Stimulated activated CD4-positive, alpha-beta T cell treated with anti-CD3 and anti-CD28 coated beads, Interleukin-4, amount 100 ng/mL, for 4 hours (primary cell): Measurements from ENCODE around the gene HTT.

Experiments used
- DNase-seq, 2 experiments: peaks; one replicate each; pipeline ENCODE4 v3.0.0-alpha.2; 2020

Gene HTT

DNA sequence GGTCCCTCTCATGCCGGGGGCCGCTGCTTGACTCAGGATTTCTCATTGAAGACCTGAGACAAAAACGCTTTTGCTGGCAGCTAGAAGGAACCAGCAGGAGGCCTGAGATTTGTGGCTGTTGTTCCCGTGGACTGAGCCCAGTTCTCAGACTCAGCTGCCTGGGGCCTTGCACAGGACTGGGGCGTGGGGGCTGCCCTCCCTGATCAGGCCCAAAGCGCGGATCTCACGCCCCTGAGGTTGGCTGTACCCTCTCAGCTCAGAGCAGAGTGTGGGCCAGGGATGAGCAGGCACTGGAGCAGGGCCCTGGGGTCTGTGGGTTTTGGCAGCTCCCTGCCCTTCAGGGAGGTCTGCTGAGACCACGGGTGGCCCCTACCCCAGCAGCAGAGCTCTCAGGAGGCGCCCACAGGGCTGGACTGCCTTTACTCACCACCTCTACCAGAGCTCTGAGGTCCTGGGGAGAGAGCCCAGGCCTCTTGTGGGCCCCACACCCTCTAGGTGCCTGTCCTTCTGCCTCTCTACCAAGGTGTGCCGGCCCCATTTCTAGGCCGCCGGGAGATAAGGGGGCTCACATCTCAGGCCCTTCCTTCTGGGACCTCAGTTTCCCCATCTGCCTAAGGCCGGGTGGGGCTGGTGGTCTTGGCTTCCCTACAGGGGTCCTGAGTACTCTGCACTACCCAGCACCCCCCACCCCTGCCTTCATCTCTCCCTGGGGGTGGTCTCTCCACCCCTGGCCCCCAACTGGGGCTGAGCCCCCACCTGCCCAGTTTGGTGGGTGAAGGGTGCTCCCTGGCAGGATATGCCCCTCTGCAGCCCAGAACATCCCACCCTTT, 180.0 kb downstream of the HTT start:
- DNase-seq, result no peak

DNA sequence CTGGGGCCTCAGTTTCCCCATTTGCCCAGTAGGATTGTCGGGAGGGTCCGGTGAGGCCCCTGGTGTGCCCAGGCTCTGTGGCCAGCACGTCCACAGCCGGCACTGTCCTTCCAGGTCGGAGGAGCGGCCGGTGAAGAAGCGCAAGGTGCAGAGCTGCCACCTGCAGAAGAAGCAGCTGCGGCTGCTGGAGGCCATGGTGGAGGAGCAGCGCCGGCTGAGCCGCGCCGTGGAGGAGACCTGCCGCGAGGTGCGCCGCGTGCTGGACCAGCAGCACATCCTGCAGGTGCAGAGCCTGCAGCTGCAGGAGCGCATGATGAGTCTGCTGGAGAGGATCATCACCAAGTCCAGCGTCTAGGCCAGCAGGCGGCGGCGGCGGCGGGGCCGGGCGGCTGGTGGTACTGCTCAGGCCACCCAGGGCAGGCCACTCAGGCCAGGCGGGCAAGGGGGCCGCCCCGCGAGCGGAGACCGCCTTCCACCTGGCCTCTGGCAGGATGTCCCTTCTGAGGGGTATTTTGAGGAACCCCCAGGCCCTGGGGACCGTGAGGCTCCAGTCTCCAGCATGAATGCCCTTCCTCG, 181.2 kb downstream of the HTT start:
- DNase-seq, result no peak

DNA sequence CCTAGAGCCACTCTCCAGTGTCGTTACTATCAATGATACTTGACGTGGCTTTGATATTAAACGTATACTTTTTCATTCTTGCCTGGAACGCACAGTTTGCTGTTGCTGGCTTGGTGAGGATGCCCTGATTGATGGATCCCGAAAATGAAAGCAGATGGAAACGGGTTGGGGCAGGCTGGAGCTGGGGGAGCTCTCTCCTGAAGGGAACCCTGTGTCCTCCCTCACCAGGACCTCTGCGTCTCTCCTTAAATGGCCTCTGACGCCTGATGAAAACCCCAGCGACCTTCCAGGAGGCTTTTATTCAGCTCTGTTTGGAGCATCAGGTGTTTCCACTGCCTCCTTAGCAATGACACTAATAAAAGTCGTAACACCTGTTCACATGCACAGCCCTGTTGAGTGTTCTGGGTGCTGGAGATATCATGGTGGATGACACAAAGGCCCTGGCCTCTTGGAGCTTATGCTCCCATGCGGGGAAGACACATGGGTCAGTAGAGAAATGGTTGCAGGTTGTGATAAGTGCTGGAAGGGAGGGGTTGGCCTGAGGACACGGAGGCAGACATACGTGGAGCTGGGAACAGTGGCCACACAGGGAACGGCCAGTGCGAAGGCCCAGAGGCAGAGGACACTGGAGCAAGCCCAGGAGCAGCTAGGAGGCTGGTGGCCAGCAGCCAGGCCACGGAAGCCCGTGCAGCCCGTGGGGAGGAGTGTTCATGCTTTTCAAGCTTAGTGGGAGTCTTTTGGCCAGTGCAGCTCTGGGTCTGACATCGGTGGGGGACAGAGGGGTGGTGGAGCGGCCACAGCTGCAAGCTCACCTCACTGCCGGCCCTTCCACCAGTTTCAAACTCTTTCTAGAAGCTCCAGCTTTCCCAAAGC, 182.0 kb downstream of the HTT start:
- DNase-seq, result no peak

DNA sequence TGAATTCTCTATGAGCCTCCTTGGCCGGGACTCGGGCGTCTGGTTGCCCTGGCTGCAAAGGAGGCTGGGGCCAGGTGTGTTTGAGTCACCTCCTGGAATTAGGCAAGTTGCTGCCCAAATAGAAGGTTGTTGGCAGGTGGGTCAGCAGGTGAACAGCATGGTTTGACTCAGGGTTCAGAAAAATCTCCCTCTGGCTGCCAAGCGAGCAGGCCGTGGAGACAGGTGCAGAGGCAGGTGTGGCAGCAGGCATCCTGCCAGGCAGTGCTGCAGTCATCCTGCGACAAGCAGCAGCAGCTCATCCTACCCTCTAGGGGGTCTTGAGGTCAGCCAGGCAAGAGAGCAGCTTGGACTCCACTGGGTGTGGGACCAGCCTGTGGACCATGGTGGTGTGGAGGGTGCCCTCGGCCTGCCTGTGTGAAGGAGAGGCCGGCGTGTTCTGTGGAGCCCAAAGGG, 182.6 kb downstream of the HTT start:
- no peak for DNase-seq

DNA sequence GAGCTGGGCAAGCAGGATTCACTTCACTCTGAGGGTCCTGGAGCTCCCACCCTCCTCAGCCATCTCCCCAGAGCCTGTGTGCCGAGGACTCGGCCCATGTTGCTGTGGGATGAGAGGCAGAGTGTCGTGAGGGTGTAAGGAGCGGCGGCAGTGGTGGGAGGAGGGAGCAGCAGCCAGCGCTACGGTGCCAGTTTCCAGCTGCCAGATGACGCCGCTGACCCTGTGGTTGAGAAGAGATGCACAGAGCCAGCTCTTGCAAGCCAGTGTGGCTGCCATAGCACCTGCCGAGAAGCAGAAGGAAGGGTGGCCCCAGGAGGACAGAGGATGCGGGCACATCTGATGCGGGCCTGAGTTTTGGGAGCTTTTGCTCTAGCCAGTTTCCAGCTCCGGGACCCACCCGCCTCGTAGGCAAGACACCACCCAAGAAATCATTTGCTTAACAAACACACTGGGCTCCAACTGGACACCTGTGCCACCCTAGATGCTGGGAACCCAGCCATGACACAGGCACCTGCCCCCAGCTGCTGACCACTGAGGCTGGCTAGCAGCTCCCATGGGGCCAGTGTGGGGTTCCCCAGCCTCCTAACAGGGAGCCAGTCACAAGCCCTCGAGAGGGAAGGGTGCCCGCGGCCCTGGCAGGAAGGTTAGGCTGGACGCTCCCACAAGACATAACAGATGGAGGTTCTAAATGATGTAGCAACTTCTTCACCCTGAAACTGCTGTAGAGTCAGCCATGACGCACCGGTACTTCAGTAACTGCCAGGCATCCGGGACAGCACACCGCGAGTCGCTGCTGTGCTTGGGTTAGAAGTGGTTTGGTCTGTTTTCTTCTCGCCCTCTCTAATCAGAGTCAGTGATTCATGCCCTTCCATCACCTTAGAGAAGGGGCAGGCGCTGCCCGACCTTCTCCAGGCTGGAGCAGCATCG, 183.3 kb downstream of the HTT start:
- DNase-seq, result no peak

DNA sequence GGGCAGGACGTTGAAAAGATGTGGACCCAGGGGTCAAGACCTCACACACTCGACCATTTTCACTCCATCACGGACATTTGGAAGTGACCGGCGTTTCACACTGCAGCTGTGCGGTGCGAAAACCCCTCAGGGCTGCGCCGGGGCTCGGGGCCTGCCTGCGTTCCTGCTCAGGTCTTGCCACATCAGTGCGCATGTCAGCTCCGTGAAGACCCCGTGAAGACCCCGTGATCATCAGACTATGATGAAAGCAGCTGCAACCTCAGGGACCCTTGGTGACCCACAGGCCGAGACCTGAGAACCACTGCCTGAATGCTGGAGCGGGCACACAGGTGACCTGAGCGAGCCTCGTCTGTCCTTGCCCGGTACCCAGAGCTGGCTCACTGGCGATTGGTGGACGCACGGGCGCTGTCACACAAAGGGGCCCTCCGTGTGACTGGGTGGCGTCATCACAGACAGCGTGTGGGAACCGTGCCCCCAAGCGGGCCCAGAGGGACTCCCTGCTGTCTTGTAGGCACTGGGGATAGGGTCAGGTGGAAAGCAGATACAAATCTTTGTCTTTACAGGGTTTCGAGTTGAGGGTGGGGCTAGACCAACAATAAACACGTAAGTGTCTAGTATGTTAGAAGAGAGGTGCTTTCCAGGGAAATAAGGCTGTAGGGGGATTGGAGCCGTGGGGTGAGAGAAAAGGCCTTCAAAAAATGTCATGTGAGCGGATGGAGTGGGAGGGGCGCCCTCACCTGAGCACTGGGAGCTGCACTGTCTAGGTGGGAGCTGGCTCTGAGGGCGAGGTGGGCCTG, 187.1 kb downstream of the HTT start:
- no peak for DNase-seq

DNA sequence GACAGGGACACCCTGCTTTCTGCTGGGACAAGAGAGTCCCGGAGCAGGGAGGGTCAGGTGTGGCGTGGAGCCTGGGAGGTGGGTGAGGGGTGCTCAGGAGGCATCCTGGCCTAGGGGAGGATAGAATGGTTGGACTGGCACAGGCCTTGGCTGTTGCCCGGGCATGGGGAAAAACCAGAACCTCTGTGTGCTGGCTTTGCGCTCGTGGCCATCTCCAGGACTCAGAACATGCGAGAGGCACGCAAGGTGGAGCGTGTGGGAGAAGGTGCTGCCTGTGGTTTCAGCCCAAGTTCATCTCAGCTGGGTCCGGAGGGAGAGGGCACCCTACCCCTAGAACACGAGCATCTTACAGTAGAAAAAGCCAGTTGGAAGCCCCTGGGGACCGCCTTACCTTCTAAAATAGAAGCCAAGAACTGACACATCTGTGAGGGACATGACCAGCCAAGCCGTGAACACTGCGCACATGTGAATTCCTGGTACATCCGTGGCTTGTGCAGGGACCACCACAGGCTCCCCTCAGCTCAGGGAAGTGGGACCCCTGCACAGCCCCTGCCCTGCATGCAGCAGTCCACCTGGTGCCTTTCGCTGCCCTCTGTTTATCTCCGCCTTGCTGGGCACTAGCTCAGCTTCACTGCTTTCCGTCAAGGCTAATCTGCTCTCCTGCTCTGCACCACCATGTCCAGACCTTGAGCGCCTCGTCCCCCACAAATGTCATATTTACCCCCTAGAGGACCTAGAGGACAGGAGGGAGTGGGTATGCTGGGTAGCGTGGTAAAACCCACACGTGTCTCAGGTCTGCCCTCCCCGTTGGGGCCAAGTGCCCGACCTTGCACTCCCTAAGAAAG, 187.9 kb downstream of the HTT start:
- no peak for DNase-seq

DNA sequence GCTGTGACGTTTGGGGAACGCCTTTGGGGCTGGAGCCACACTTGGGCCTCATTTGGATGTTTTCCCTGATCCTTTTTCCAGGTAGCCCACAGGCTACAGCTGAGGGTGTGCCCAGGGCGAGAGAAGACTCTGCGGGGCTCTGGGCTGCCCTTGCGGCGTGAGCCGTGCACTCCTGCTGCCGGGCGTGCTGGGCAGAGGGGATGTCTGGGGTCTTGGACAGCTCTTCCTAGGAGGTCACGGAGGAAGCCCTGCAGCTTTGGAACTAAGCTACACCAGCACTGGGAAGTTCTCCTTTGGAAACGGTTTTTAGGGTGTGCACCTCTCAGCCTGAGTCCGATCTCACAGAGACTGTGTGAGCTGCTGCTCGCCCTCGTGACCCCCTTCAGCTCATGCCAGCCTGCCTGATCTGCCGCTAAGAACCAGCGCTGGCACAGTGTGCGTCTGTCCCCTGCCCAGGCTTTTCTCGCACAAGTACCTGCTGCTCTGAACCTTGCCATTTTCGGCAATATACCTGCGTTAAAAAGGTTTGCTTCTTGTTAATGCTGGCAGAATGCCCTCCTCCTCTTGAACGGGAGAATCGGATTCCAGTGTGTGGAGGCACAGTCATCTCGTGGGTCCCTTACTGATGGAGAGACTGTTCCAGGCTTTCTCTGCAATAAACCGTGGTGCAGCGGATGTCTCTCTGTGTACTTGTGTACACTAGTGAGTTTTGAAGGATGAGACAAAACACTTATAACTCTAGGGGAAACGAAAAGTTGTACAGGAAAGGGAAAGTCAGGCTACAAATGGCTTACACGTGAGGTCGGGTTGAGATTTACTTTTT, 188.8 kb downstream of the HTT start:
- no peak for DNase-seq

DNA sequence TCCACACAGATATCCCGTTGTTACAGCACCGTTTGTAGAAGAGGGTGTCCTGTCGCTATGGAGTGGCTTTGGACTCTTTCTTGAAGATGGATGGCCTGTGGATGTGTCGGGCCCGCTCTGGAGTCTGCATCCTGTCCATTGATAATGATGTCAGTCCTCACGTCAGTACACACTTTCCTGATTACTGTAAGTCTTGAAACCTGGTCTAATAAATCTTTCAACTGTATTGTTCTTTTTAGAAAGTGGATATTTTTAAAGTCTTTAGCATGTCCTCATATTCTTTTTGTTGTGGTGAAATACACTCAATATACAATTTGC, 189.4 kb downstream of the HTT start:
- DNase-seq, result no peak

DNA sequence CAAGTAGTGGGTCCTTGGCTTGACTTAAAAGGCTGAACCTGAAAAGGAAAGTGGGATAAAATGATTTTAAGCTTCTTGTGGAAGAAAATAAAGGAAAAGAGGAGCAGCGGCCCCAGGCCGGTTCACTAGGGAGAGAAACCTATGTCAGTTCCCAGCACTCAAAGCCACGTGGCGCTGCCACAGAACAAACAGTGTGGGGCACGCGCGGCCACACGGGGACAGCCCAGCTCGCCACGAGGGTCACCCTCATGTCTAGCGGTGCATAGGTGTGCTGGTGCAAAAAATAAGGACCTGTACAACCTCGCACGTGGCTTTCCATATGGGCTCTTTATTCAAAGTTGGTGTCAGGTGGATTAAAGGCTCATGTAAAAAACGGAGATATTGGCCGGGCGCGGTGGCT, 191.6 kb downstream of the HTT start:
- no peak for DNase-seq

DNA sequence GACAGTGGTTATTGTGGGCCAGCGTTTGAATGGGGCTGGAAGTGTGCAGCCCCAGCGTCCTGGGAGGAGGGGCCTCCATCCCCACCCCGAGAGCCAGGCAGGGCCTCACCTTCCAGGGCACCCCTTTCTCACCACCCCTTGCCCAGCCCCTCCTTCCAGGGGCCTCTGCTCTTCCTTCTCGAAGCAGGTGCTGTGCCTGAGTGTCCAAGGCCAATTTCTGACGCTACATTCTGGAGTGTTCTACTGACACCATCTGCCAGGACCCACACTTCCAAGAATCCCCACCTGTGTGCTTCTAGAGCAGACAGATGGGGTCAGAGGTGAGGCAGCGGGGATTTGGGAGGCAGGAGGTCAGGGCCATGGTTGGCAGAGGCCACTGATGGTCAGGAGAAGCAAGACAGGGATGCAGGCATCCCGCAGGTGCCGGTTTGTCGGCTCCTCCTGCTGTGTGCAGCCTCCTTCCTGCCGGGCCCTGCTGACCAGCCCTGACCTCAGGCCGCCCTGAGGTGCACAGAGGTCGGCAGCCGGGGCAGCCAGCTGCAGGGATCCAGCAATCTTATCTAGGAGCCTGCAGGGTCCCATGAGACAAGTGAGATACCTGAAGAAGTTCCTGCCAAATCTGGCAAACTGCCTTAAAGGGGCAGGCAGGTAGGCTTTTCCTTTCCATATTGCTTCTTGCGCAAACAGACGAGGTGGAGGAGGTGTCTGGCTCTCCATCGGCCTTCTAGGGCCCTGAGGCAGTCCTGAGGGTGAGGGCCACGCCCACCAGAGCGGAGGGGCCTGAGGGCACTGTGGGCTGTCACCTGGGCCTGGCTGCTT, 193.3 kb downstream of the HTT start:
- DNase-seq, result no peak

DNA sequence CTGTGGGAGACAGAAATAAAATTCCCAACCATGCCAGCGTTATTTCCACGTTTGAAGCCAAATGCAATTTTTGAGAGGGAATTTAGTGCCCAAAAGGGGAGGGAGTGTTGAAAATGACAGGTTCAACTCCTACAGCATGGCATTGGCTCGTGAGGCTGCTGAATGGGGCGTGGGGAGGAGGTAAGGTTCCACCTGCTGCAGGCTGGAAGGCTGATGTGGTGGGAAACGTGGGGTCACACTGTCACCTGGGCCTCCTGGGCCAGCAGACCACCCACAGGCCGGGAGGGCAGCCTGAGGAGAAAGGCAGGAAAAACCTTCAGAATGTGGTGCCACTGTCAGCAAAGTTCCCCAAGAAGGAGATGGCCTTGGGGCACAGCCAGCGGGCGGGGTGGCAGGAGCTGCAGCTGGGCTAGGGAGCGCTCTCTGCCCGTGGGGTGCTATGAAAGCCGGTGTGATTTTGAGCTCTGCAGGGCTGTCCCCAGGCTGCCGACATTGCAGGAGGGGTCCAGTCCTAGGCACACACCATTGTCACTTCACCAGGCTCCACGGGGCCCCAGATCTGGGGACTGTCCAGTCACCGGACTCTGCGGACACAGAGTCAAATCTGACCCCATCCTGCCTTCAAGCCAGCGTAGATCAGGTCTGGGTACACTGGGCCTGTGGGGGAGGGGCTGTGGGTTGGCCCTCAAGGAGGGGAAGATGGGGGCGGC, 194.1 kb downstream of the HTT start:
- DNase-seq, result no peak

DNA sequence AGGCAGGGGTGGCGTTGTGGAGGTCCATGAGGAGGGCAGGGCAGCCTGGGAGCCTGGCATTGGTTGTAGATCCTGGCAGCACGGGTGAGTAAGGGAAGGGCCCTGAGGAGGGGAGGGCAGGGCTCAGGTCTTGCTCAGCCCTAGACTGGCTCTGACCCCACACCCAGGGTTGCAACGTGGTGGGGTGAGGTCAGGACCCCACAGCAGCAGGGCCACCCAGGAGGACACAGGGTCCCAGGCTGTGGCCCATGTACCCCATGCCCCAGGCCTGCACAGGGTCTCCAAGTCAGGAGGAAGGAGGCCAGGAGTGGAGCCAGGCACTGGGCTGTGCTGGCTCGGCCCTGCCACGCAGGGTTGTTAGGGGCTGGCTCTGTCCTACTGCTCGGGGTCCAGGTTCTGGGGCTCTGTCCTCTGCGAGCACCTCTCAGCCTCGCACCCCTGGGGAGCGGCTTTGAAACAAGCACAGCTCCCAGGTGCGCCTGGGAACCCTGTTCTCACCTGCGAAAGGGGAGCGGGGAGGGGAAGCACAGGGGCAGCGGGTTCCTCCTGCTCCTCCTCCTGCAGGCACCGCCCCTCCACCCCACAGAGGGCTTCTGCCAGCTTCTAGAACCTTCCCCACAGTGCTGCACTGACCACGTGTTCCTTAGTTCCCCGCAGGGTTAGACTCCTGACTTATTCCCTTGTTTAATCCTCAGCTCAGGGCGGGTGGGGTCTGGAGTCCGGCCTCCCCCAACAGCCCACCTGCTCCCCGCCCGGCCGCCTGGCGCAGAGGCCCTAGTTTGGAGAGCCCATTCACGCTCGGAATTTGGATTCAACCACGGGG, 194.8 kb downstream of the HTT start:
- DNase-seq, result no peak

DNA sequence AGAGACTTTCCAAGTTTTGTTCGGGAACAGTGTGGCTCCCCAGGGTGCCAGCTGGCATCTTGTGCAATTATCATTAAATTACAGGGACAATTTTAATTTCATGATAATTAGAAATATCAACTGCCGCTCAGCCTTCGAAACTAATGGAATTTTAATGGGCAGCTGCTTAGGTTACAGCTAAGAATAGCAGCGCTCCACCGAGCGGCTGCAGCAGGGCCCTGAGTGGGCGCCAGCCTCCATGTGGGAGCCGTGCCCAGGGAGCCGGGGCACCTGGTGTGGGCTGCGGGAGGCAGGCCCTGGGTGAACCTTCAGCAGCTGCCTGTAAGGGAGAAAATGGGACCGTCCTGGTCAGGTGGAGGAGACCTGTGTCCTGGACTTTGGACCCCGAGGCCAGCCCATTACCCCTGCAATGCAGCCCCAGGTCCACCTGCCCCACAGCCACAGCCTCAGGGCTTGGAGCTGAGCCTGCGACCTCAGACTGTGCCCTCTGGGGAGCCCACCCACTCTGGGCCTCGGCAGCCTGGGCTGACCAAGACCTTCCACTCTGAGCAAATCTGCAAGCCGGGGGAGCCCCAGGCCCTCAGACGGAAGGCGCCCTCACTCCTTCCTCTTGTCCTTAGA, 195.6 kb downstream of the HTT start:
- DNase-seq, result no peak

DNA sequence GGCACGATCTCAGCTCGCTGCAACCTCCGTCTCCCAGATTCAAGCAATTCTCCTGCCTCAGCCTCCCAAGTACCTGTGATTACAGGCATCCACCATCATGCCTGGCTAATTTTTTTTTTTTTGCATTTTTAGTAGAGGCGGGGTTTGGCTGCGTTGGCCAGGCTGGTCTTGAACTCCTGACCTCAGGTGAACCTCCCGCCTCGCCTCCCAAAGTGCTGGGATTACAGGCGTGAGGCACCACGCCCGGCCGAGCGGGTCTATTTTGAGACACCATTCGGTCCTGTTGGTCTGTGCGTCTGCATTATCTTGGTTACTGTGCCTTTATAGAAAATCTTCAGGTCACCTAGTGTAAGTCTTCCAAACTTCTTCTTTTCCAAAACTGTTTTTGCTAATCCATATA, 196.7 kb downstream of the HTT start:
- no peak for DNase-seq

DNA sequence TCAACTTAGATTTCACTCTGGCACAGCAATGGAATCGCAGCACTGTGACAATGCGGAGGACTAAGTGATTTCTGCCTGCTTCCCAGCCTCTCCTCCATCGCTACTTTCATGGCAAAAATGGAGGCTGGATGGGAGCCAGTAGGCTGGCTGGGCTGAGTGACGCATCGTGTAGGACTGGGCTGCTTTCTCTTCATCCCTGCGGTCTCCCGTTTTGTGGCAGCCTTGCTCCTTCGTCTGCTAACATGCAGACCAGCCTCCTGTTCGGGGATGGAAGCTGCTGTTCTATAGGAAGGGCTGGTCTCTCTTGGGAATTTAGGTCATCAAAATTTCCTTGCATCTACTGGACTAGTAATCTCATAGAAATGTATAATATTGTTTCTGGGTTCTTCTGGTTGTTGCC, 202.5 kb downstream of the HTT start:
- DNase-seq, result no peak

DNA sequence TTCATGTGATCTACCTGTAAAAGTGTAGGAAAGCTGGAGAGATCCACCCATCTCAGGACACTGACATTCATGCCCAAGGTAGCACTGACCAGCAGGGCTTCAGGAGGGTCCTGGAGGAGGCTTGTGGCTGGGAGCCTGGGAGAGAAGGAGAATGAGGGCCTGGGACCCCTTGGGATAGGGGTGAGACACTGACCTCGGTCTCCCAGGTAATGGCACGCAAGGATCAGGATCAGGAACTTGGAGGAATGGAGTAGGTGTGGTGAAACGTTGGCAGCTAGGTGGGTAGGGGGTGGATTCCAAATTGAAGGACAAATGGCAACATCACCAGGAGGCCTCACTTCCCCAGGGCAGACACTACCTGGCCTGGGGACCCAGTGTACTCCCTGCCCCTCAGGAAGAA, 206.0 kb downstream of the HTT start:
- DNase-seq, result no peak
